ENCODE data around the gene MPV17L. TPM values are rescaled to one million over a fixed set of nuclear protein-coding genes. Genes with fewer than 3 reads are reported as not detected.
"Not testable (repeated sequence)": the region's sequence is repeated elsewhere in the genome, so short reads cannot be mapped to it uniquely, and the experiment has no call there.

Gene MPV17L
- total RNA-seq, 1 donor from 2014 or later: 0.20 TPM

DNA sequence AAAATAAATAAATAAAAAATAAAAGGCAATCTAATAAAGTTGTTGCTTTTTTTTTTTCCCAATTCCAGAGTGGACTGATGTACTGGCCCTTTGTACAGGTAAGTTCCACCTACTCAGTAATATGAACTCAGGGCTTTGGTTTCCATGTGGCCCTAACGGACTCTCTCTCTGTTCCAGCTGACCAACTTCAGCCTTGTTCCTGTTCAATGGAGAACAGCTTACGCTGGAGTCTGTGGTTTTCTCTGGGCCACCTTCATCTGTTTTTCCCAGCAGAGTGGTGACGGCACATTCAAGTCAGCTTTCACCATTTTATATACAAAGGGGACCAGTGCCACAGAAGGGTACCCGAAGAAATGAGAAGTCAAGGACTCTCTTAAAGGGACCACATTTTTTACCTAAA is 12.2 kb downstream of the MPV17L start:
- DNase-seq (ENCODE audit: low read depth in 2 of 2): not testable (repeated sequence)

DNA sequence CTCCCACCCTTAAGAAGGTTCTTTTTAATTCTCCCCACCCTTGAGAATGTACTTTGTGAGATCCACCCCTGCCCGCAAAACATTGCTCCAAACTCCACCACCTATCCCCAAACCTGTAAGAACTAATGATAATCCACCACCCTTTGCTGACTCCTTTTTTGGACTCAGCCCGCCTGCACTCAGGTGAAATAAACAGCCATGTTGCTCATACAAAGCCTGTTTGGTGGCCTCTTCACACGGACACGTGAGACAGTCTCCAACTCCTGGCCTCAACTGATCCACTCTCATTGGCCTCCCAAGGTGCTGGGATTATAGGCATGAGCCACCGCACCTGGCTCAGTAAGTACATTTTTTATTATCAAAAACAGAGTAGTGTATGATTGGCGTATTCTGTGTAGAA is 13.9 kb downstream of the MPV17L start:
- DNase-seq (ENCODE audit: low read depth in 2 of 2): not testable (repeated sequence)

DNA sequence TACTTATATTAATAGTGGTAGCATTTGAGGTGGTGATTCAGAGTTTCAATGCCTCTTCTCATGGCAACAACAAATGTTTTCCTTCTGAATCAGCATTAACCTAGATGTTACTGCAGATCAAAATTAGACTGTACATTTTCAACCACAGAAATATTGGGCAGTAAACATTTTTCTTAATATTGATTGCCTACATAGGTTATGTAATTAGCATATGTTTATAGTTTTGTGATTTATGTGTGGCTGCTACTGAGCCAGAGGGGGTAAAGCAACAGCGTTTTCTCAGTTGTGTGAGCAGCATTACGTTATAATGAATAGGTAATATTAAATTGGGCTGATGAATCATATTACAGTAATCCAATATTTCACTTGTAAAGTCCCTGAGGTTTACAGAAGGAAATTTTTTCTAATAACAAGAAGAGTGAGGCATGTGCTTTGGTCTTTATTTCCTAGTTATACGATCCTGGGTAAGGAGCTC is 20.0 kb downstream of the MPV17L start:
- peak in 1 of 2 donors; percentile 15 for DNase-seq (ENCODE audit: low read depth in 2 of 2)

DNA sequence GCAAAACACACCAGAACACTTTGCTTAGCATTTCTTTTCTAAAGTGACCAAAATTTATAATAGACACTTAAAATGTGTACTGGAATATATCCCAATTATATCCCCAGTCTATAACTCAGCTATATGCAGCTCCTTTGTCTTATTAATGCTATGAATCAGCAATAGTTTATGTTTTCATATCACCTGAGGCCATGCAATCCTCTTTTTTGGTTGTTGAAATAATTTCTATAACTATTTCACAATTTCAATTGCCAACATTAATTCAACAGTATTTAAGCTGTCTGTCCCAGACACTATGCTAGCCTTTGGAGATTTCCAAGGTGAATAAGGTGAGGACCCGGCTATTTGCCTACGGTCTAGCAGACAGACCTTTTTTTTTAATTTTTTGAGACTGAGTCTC is 21.6 kb downstream of the MPV17L start:
- DNase-seq (ENCODE audit: low read depth in 2 of 2): no peak

DNA sequence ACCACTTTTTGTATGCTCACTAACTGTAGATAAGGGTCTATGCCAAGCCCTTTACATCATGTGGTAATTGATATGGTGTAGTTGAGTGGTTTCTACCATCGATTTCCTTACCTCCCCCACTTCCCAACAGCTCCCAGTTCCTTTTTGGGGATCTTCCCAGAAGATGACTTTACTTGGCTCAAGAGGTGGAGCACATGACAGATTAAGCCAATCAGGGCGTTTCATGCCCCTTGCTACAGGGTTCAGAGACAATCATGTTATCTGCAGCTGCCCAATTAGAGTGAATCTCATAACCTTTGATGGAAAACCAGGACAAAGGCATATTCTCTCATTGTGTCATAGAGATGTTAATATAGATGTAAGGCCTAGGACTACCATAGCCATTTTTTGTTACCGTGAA is 22.7 kb downstream of the MPV17L start:
- DNase-seq (ENCODE audit: low read depth in 2 of 2): no peak

DNA sequence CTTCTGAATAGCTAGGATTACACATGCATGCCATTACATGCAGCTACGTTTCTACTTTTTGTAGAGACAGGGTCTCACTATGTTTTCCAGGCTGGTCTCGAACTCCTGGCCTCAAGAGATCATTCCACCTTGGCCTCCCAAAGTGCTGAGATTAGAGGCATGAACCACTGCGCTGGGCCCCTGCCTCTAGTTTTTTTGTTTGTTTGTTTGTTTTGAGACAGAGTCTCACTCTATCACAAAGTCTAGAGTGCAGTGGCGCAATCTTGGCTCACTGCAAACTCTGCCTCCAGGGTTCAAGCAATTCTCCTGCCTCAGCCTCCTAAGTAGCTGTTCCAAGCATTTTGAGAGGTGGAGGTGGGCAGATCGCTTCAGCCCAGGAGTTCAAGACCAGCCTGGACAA is 26.1 kb downstream of the MPV17L start:
- DNase-seq (ENCODE audit: low read depth in 2 of 2): not testable (repeated sequence)

DNA sequence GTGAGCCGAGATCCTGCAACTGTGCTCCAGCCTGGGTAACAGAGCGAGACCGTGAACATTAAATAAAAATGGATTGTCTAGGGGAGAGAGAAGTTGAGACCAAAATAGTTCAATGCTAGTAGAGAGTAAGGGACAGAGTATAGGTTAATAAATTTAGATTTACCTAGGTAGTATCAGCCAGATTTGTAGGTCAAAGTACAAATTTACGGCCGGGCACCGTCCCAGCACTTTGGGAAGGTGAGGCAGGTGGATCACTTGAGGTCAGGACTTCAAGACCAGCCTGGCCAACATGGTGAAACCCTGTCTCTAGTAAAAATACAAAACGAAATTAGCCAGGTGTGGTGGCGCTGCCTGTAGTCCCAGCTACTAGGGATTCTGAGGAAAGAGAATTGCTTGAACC is 26.7 kb downstream of the MPV17L start:
- DNase-seq (ENCODE audit: low read depth in 2 of 2): no peak

DNA sequence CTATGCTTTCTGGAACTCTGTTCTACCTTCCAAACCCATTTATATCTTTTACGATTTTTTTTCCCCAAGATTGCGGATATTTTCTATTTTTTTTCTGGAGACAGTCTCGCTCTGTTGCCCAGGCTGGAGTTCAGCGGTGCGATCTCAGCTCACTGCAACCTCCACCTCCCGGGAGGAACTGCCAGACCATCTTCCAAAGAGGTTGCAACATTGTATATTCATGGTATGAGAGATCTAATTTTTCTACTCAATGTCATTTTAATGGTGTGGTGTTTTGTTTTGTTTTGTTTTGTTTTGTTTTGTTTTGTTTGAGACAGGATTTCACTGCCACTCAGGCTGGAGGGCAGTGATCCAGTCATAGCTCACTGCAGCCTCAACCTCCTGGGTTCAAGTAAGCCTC is 30.3 kb downstream of the MPV17L start:
- DNase-seq (ENCODE audit: low read depth in 2 of 2): no peak

DNA sequence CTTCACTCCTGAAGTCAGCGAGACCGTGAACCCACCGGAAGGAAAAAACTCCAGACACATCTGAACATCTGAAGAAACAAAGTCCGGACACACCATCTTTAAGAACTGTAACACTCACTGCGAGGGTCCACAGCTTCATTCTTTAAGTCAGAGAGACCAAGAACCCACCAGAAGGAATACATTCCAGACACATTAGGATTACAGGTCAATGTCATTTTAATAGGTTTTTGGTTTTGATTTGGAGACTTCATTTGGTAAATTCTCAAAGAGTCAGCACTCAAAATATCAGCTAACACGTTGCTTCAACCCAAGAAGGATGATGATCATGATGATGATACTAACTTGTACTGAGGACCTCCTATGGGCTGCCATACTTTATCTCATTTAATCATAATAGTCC is 31.2 kb downstream of the MPV17L start:
- DNase-seq (ENCODE audit: low read depth in 2 of 2): no peak

DNA sequence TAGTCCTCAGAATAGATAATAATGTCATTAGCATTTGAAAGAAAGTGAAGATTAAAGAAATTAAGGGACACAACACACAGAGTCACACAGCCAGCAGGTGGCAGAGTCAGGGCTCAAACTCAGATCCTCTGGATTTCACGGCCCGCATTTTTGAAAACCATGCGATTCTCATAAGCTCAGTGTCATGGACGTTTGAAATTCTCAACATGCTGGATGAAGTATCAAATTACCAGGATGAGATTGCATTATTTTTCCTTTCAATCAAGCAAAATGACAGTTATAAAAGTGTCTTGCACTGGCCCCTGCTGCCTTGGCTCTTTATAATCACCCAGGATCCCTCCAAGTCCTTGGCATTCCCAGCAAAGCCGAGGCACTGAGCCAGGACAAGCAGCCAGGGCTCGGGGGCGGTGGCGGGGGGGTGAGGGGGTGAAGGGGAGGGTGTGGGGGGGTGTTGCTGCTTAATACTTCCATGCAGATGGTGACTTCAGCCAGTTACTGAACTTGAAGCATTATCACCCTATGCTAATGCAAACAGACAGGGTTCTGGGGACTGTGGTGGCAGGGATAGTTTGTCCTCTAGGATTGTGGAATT is 32.2 kb downstream of the MPV17L start:
- DNase-seq (ENCODE audit: low read depth in 2 of 2): peak; percentile 83 to 91

DNA sequence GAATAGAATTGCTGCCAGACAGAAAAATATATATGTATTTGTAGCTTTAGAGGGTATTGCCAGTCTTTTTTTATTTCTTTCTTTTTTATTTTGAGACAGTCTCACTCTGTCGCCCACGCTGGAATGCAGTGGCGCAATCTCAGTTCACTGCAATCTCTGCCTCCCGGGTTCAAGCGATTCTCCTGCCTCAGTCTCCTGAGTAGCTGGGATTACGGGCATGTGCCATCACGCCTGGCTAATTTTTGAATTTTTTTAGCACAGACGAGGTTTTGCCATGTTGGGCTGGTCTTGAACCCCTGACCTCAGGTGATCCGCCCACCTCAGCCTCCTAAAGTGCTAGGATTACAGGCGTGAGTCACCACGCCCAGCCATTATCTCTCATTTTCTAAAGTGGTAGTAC is 35.3 kb downstream of the MPV17L start:
- not testable (repeated sequence) for DNase-seq (ENCODE audit: low read depth in 2 of 2)

DNA sequence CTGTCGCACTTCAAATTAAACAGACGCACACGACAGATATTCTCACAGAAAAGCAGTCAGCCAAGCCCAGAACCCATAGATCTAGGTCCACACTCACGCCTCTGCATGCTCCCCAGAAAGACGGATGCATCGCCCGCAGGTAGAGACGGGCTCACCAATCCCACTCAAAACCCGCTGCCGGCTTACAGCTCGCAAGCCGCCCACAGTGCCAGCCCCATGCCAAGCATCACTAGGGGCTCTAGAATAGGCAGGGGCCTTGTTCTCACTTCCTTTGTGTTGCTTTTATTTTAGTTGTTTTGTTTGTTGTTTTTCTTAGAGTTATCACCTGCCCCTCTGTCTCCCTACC is 38.5 kb downstream of the MPV17L start:
- DNase-seq (ENCODE audit: low read depth in 2 of 2): no peak

DNA sequence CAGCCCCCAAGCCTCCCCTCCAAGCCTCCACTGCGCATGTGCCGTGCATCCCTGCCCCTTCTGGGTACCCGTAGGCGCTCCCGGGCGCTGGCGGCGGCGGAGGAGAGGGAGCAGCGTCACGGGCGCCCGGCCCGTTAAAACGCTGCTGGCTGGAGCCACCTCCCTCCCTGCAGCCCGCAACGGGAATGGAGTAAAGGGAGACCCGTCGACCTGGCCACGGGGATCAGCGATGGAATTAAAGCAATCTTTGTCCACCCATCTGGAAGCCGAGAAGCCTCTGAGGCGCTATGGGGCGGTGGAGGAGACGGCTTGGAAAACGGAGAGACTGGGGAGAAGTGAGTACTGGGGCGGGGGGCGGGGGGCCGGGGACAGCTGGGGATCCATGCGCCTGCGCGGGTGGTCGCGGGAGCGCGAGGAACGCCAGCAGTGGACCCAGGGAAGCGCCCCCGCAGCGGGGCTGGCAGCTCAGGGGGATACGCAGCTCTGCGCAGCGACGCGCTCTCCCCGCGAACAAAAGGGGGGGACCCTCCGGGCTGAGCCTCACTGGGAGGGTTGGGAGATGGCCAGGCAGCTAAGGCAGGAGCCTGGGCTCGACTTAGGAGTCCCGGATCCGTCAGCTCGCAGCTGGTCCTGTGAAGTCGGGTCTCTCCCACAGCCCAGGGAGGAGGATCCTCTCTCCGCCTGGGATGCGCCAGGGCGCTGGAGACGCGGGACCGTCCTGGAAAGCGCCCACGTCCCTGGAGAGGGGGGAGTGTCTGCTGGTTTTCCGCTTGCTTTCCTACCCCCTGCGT is 39.1 kb downstream of the MPV17L start, which contains the start of gene BMERB1:
BMERB1 (plus strand) TSS at position 164 of the 791 bp plus-strand sequence; CDS start at position 230, 66 bp downstream.
- DNase-seq (ENCODE audit: low read depth in 2 of 2): peak; percentile 80 to 81

DNA sequence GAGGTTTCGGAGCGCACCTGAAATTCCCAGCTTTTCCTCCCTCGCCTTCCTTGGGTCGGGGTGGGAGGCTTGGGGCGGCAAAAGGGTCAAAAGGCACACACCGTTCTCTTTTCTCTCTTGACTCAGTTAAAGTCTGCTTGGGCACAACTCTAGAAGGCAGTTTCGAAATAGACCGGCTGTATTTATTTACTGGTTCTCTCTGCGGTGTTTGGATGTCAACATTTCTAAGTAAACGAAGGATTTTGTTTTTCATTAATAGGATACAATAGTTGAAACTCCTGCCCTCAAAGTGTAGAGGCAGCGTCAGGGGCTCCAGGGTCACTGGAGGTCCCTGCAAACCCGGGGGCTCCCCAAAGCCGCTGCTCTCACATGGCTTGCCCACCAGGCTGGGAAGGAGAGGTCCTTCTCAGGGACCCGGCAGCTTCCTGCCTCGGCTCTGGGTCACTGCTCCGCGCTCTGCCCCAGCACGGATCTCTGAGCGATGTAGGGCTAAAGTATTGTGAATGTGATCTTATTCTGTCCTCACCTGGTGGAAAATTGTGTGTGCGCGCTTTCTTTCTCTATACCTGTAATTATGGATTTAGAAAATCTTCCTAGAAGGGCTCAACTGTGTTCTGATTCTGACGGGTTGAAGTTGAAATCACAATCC is 39.8 kb downstream of the MPV17L start:
- DNase-seq (ENCODE audit: low read depth in 2 of 2): no peak

DNA sequence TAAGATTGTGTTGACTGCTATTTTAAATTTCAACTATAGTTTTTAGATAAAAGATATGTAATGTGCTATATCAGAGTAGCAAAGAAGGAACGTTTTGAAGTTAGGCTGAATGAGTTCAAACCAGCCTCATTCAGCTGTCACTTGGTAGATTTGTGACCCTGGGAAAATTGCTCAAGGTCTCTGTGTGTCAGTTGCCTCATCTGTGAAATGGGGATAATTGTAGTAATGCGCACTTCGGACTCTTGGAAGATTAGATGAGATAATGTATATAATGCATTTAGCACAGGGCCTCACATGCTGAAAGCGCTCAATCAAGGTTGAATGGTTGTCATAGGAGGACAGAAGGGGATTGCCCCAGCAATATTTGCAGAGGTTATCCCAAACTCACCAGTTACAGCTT is 43.5 kb downstream of the MPV17L start:
- no peak for DNase-seq (ENCODE audit: low read depth in 2 of 2)

DNA sequence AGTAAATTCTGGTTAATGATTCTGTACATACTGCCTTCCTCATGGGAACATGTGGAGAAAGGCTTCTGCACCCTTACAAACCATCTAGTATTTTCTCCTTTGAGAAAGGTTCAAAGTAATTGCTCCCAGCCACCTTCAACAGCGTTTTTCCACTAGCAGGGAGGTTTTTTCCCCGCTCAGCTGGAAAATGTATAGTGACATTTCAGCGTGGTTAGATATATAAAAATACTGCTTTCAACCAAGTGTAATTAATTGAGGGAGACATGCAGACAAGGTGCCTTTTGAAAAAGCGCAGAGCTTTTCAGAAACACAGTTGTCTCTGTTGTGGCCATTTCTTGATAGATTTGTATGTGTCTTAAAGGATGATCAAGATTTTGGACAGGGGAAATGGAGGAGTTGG is 44.0 kb downstream of the MPV17L start:
- no peak for DNase-seq (ENCODE audit: low read depth in 2 of 2)

DNA sequence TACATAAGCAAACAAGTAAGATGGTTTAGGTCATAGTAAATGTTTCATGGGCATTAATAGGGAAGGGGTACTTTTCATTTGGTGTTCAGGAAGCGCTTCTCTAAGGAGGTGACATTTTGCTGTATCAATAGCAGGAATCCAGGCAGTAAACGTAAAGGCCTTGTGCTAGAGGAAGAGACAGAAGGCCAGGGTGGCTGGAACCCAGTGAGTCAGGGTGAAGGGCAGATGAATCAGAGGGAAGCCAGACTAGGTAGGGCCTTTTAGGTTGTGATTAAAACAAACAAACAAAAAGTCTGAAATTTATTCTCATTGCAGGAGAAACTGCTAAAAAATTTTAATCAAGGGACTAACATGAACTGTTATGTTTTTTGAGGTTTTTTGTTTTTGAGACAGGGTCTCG is 45.3 kb downstream of the MPV17L start:
- peak in 1 of 2 donors; percentile 75 for DNase-seq (ENCODE audit: low read depth in 2 of 2)

DNA sequence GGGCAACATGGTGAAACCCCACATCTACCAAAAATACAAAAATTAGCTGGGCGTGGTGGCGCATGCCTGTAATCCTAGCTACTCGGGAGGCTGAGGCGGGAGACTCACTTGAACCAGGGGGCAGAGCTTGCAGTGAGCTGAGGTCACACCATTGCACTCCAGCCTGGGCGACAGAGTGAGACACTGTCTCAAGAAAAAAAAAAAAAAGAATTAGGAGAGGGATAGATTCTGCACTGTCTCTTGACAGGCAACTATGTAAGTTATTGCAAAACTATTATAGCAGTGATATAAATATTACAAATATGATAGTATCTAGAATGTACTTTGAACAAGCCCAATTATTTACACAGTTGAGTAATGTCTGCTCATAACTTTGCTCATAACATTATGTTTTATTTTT is 46.6 kb downstream of the MPV17L start:
- not testable (repeated sequence) for DNase-seq (ENCODE audit: low read depth in 2 of 2)

DNA sequence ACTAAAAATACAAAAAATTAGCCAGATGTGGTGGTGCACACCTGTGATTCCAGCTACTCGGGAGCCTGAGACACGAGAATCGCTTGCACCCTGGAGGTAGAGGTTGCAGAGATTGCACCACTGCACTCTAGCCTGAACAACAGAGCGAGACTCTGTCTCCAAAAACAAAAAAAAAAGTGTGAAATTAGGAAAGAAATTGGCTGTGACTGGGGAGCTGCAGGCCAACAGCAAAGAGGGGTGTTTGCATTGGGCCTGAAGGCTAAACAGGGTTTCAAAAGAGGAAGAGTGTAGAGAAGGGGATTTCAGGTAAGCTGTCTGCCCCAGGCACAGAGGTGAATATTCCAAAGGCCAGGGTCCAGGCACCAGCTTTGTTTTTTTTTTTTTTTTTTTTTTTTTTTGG is 48.2 kb downstream of the MPV17L start:
- no peak for DNase-seq (ENCODE audit: low read depth in 2 of 2)

DNA sequence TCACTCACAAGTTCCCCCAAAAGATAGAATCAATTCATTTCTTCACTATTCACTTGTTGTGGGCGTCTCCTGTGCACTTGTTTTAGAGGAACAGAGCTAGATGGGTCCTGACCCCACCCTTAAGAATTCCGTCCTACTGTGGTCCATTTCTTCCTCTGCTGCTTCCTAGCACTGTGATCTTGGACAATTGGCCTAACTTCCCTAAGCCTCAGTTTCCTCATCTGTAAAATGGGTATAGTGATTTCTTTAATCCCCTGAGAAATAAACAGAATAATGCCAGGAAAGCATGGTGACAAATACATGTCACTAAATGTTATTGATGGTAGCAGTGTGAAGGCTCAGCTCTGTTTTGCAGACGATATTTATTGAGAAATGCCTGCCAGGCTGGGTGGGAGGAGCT is 48.7 kb downstream of the MPV17L start:
- DNase-seq (ENCODE audit: low read depth in 2 of 2): no peak

DNA sequence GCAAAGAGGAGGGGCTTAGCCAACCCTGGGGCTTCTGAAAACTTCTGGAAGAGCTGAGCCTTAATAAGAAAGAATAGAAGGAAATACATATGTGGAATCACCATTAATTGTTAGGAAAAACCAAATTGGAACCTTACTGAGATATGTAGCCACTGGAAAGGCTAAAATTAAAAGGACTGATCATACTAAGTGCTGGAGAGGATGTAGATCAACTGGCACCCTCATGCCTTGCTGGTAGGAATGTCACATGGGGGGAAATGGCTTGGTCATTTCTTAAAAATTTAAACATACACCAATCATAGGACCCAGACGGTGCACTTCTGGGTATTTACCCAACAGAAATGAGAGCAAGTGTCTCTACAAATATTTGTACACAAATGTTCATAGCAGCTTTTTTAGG is 49.9 kb downstream of the MPV17L start:
- DNase-seq (ENCODE audit: low read depth in 2 of 2): no peak

DNA sequence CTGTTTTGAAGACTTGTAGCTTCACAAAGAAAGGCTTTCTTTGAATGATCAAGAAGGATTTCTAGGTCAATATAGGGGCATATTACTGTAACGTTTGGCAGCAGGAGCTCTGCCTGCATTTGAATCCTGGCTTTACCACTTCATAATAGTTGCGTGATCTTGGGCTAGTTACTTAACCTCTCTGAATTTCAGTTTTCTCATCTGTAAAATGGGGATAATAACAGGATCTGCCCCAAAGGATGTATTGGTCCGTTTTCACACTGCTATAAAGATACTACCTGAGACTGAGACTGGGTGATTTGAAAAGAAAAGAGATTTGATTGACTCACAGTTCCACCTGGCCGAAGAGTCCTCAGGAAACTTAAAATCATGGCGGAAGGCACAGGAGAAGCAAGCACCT is 51.3 kb downstream of the MPV17L start:
- no peak for DNase-seq (ENCODE audit: low read depth in 2 of 2)

DNA sequence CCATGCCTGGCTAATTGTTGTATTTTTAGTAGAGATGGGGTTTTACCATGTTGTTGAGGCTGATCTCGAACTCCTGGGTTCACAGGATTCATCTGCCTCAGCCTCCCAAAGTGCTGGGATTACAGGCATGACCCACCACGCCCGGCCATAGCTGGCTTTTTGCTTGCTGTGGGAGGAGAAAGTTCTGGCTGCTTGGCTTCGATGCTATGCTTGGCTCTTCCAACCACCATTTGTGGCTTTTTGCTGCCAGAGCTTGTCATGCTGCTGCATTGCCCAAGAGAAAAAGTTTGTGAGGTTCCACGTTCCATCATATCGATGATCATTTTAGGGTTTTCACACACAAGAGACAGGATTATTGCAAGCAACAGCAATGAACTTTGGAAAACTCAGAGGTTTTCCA is 55.1 kb downstream of the MPV17L start:
- DNase-seq (ENCODE audit: low read depth in 2 of 2): no peak
